Activated naive CD8-positive, alpha-beta T cell treated with anti-CD3 and anti-CD28 coated beads, Interleukin-2, amount 10 ng/mL, durations not matched to agents 7 days and 5 days (primary cell): Measurements from ENCODE around the gene CASK. TPM values are rescaled to one million over a fixed set of nuclear protein-coding genes. Genes with fewer than 3 reads are reported as not detected.
A peak's percentile ranks its signal among the peaks of the same experiment; 100 is the strongest.

Source experiments
- ATAC-seq: fragments of 150-1000 bp; cut with Tn5 transposase; one replicate; pipeline ENCODE4 v1.10.0; 2021; ENCODE audit warnings: low read depth, moderate library complexity
- POLR2A ChIA-PET: fragments of 350-600 bp; sonication (Branson Sonifier 250); formaldehyde crosslinking; loops from one replicate; lab custom pipeline; 2021; ENCODE audit warnings: antibody characterized with exemption; lab: Charles Lee
- DNase-seq: peaks from one replicate; pipeline ENCODE4 v3.0.0; 2021
- H3K27ac Mint-ChIP-seq: one replicate; pipeline ENCODE4 v1.8.0; 2022; ENCODE audit warnings: mild to moderate bottlenecking, mixed read lengths
- H3K27me3 Mint-ChIP-seq: one replicate; pipeline ENCODE4 v1.8.0; 2022; ENCODE audit warnings: mild to moderate bottlenecking, moderate library complexity, mixed read lengths
- H3K36me3 Mint-ChIP-seq: one replicate; pipeline ENCODE4 v1.8.0; 2021; ENCODE audit warnings: mild to moderate bottlenecking, mixed read lengths
- H3K4me1 Mint-ChIP-seq: one replicate; pipeline ENCODE4 v1.8.0; 2021; ENCODE audit warnings: mixed read lengths
- H3K4me3 Mint-ChIP-seq: one replicate; pipeline ENCODE4 v1.8.0; 2022; ENCODE audit warnings: mild to moderate bottlenecking, moderate library complexity, mixed read lengths
- H3K9me3 Mint-ChIP-seq: one replicate; pipeline ENCODE4 v1.8.0; 2021; ENCODE audit warnings: mixed read lengths
- total RNA-seq, 2 experiments: library from RNA; stranded (reverse); gene quantifications; one replicate each; pipeline ENCODE4 v1.2.3, GENCODE V29; 2021

CASK gene
- total RNA-seq, 2 experiments from 2014 or later = 52.1 to 53.8 TPM

DNA sequence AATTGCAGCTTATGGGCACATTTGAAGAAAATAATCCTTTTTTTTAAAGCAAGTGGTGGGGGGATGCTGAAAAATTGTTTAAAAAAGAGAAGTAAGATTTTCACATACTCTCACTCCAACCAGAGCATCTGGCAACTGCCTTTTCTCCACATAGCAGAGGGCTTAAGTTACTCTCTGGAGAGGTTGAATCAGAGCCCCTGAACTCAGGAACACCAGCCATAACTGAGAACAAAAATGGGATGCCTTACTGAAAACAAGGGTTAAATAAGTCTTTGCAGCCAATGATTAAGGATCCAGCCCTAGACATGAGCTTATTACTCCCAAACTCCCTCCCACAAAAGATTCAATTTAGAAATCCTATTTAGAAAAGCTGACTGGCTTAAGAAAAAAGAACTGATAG, 27.5 kb downstream of the CASK start:
- no peaks in the 10 kb centered on the region for H3K27me3 Mint-ChIP-seq
- ATAC-seq (no peak), DNase-seq (no peak)
- H3K4me3 Mint-ChIP-seq = no peak overlapping the region
- H3K9me3 Mint-ChIP-seq = peaks cover 8% of the 10 kb centered on the region
- H3K4me1 Mint-ChIP-seq = no peaks in the 10 kb centered on the region
- no peak overlapping the region for H3K27ac Mint-ChIP-seq
- peaks cover 32% of the 10 kb centered on the region for H3K36me3 Mint-ChIP-seq
- POLR2A ChIA-PET = no interaction called here

- no peak for DNase-seq
- Mint-ChIP-seq H3K27ac (no peak overlapping the region), H3K9me3 (peaks cover 3% of the 10 kb centered on the region), H3K36me3 (peaks cover 38% of the 10 kb centered on the region), H3K27me3 (no peaks in the 10 kb centered on the region), H3K4me1 (peaks cover 3% of the 10 kb centered on the region), H3K4me3 (no peak overlapping the region)
- no peak for ATAC-seq
- POLR2A ChIA-PET = no interaction called here
Observed at GRCh38 chrX:41890026-41890423, 33.3 kb downstream of the CASK start.

- POLR2A ChIA-PET = no interaction called here
- no peaks in the 10 kb centered on the region for H3K27me3 Mint-ChIP-seq
- peaks cover 1% of the 10 kb centered on the region for H3K9me3 Mint-ChIP-seq
Observed at GRCh38 chrX:41889317-41890025, 33.9 kb downstream of the CASK start.

DNA sequence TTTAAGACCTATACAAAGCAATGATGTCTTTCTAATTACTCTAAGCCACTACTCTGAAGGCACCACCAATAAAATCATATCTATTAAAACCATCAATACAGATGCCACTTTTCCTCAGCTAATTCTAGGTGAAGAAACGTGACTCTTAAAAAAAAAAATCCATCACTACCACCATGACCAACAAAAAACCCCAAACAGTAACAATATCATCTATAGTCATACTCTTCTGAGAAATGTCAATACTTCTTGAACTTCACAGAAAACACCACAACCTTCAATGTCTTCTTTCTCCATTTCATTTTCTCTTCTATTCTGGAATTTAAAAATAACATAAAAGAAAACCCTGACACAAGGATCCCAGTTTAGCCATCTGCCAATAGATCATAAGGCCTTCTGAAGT, 35.7 kb downstream of the CASK start:
- H3K36me3 Mint-ChIP-seq = peaks cover 32% of the 10 kb centered on the region
- H3K27me3 Mint-ChIP-seq = no peaks in the 10 kb centered on the region
- no peak overlapping the region for H3K27ac Mint-ChIP-seq
- H3K9me3 Mint-ChIP-seq = peaks cover 1% of the 10 kb centered on the region
- DNase-seq (no peak), ATAC-seq (no peak)
- H3K4me3 Mint-ChIP-seq = no peak overlapping the region
- H3K4me1 Mint-ChIP-seq = peaks cover 13% of the 10 kb centered on the region
- POLR2A ChIA-PET = no interaction called here

More at GRCh38 chrX:41889317-41890025, 33.9 kb downstream of the CASK start:
- Mint-ChIP-seq H3K4me3 (no peak overlapping the region), H3K27ac (no peak overlapping the region), H3K36me3 (peaks cover 36% of the 10 kb centered on the region), H3K4me1 (peaks cover 5% of the 10 kb centered on the region)
- ATAC-seq (no peak), DNase-seq (no peak)

DNA sequence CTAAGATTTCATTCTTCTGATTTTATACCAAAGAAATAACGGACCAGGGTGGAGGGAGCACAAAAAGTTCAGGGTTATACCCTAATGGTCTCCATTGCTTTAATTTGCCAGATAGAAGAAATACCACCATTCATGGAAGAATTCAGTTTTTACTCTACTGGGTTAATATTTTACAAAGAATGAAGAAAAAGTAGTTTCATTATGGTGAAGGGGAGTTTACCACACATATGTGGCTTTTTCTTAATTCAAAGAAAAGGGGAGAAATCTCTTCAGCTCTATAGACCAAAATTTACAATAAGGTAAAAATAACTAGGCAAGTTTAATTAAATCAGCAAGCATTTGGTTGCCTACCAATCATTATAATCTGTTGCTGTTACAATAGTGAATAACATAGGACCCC, 37.6 kb downstream of the CASK start:
- peaks cover 1% of the 10 kb centered on the region for H3K9me3 Mint-ChIP-seq
- H3K4me3 Mint-ChIP-seq = no peak overlapping the region
- POLR2A ChIA-PET = no interaction called here
- peaks cover 31% of the 10 kb centered on the region for H3K36me3 Mint-ChIP-seq
- no peak for DNase-seq
- ATAC-seq = no peak
- H3K27me3 Mint-ChIP-seq = no peaks in the 10 kb centered on the region
- no peak overlapping the region for H3K27ac Mint-ChIP-seq
- H3K4me1 Mint-ChIP-seq = peaks cover 13% of the 10 kb centered on the region

GRCh38 chrX:41881166-41881565, 42.2 kb downstream of the CASK start:
- Mint-ChIP-seq H3K9me3 (no peaks in the 10 kb centered on the region), H3K27me3 (no peaks in the 10 kb centered on the region), H3K27ac (no peak overlapping the region), H3K36me3 (peaks cover 10% of the 10 kb centered on the region), H3K4me1 (peaks cover 10% of the 10 kb centered on the region), H3K4me3 (no peak overlapping the region)
- ATAC-seq = no peak
- no peak for DNase-seq
- POLR2A ChIA-PET = no interaction called here

DNA sequence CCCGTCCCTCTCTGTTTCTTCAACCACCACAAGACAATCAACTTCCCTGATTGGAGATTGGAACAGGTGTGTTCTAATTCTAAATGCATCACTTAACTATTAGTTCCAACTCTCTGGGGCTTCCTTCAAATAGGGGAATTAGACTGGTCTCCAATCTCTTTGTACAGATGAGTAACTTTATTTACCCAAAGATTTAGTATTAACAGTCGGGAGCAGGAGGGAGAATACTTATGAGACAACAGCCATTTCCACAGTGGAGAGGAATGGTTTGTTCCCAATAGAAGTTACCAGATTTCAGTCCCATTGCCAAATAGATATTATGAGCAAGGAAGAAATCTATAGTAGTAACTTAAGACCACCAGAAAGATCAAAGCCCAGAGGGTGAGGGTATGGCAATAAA, 46.2 kb downstream of the CASK start:
- Mint-ChIP-seq H3K27me3 (no peaks in the 10 kb centered on the region), H3K9me3 (no peaks in the 10 kb centered on the region), H3K4me3 (no peak overlapping the region), H3K4me1 (peaks cover 4% of the 10 kb centered on the region), H3K27ac (no peak overlapping the region), H3K36me3 (peaks cover 10% of the 10 kb centered on the region)
- ATAC-seq = no peak
- POLR2A ChIA-PET = no interaction called here
- DNase-seq = no peak

GRCh38 chrX:41875142-41875541, 48.2 kb downstream of the CASK start:
- Mint-ChIP-seq H3K4me1 (peaks cover 6% of the 10 kb centered on the region), H3K9me3 (no peaks in the 10 kb centered on the region), H3K36me3 (peaks cover 9% of the 10 kb centered on the region), H3K4me3 (no peak overlapping the region), H3K27ac (no peak overlapping the region), H3K27me3 (no peaks in the 10 kb centered on the region)
- ATAC-seq (no peak), DNase-seq (no peak)
- POLR2A ChIA-PET = no interaction called here

DNA sequence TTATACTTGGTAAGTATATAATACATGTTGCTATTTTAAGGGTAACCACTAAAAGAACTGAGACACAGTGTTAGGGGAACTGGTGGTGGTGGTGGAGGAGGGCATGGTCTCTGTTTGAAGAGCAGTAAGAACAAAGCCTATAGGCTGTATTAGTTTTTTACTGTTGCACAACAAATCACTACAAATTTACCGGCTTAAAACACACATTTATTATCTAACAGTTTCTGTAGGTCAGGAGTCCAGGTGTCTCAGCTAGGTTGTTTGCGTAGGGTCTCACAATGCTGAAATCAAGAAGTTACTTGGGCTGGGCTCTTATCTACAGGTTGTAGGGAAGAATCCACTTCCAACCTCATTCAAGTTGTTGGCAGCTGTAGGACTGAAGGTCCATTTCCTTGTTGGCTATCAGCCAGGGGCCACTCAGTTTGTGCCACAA, 52.6 kb downstream of the CASK start:
- Mint-ChIP-seq H3K27ac (no peak overlapping the region), H3K4me3 (no peak overlapping the region)
- no peak for ATAC-seq

DNA sequence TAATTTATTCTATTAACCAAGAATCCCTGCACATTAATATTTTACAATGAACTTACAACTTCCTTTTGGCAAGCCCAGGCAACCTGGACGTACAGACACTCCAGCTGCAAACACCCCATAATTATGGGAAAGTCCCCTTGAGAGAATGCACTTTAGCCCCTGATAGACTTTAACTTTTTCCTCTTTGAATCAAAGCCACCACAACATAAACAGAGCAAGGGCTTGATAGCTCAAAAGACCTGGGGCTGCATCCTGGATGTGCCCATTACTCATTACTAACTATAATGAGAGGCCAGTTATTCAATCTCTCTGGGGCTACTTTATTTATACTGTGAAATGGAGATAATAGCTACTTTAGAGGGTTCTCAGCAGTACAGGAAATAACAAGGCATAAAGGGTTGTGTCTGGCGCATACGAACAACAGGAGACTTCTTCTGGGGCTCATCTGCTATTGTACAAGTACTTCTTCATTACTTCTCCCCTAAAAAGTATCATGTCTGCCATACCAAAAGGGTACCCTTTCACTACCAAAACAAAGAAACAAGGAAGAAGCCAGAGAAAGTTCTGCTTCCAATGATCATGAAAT, 54.9 kb downstream of the CASK start:
- DNase-seq = no peak
- Mint-ChIP-seq H3K27ac (no peak overlapping the region), H3K27me3 (no peaks in the 10 kb centered on the region), H3K4me1 (peaks cover 14% of the 10 kb centered on the region), H3K4me3 (no peak overlapping the region), H3K36me3 (peaks cover 15% of the 10 kb centered on the region), H3K9me3 (no peaks in the 10 kb centered on the region)
- POLR2A ChIA-PET = no interaction called here
- ATAC-seq = no peak

More for the DNA sequence above, 52.6 kb downstream of the CASK start:
- Mint-ChIP-seq H3K4me1 (peaks cover 13% of the 10 kb centered on the region), H3K9me3 (no peaks in the 10 kb centered on the region), H3K27me3 (no peaks in the 10 kb centered on the region), H3K36me3 (peaks cover 18% of the 10 kb centered on the region)
- POLR2A ChIA-PET = no interaction called here
- no peak for DNase-seq

GRCh38 chrX:41863343-41864203, 59.8 kb downstream of the CASK start:
- peaks cover 12% of the 10 kb centered on the region for H3K36me3 Mint-ChIP-seq
- no peak for DNase-seq
- H3K4me1 Mint-ChIP-seq = peaks cover 17% of the 10 kb centered on the region
- no peak for ATAC-seq
- peak overlapping the region; percentile 83 for H3K27ac Mint-ChIP-seq
- peak overlapping the region; percentile 48 for H3K4me3 Mint-ChIP-seq
- H3K9me3 Mint-ChIP-seq = no peaks in the 10 kb centered on the region
- no peaks in the 10 kb centered on the region for H3K27me3 Mint-ChIP-seq
- POLR2A ChIA-PET = interaction anchor here (0.6 kb wide), 1 partner anchor 190 kb away, joined by 7 read pairs; no protein-coding TSS in a partner anchor

DNA sequence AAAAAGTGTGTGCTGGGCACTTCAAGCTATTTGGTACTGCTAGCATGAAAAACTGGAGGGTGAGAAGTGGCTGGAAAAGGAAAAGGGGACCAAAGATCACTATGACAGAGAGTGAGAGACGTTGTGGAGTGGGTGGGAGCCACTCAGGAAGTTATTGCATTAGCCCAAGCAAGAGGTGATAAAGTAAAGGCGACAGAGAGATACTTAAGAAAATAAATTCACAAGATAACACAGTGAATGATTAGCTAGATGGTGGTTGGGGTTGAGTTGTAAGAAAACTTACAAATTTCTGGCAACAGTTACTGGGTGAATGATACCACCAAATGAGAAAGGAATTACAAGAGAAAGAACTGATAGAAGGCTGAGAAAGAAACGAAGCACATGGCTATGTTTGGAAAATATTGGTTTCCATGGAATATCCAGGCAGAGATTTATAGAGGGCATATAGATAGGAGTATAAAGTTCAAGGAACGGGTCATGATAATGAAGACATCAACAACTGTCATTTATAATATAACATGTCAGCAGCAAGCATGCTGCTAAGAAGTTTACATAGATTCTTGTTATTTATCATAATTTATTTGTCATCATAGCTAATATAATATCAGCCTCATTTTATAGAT, 60.7 kb downstream of the CASK start:
- H3K27me3 Mint-ChIP-seq = no peaks in the 10 kb centered on the region
- H3K4me1 Mint-ChIP-seq = peaks cover 16% of the 10 kb centered on the region
- ATAC-seq = no peak
- POLR2A ChIA-PET = interaction anchor here (0.7 kb wide), 1 partner anchor 57 kb away, joined by 6 read pairs; no protein-coding TSS in a partner anchor
- H3K27ac Mint-ChIP-seq = peak overlapping the region; percentile 54
- H3K4me3 Mint-ChIP-seq = no peak overlapping the region
- H3K9me3 Mint-ChIP-seq = no peaks in the 10 kb centered on the region
- peaks cover 12% of the 10 kb centered on the region for H3K36me3 Mint-ChIP-seq
- DNase-seq = no peak

DNA sequence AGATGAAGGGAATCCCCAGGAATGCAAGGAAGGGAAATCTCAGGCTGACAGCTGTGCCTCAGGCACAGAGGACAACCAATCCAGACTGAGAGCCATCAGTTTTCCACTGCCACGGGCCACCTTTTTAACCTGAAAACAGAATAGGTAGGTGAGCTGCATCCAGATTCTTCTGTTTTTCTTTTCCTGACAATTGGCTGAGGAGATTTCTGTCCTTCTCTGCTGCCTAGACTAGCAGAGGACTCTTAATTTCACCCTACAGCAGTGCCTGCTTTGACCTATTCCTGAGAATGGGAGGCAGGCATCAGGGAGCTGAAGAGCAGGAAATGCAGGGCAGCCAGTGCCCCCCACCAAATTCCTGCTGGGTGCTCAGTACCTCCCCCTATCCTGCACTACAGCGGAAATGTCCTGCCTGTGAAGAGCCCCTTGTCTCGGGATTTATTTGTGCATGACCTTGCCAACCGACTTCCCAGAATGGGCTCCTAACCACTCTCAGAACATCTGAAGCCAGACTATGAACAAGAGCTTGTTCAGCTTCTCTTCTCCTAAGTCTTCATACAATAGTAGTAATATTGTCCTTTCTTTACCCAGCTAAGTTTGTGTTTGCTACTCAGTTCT, 65.1 kb downstream of the CASK start:
- Mint-ChIP-seq H3K4me3 (no peak overlapping the region), H3K27ac (no peak overlapping the region), H3K4me1 (peaks cover 8% of the 10 kb centered on the region), H3K27me3 (no peaks in the 10 kb centered on the region), H3K36me3 (peaks cover 10% of the 10 kb centered on the region), H3K9me3 (no peaks in the 10 kb centered on the region)
- no peak for ATAC-seq
- POLR2A ChIA-PET = no interaction called here
- no peak for DNase-seq
